Stimulated activated CD4-positive, alpha-beta T cell treated with anti-CD3 and anti-CD28 coated beads, Interleukin-12 subunit alpha, Interleukin-12 subunit beta, amount 100 ng/mL, for 4 hours (primary cell): ENCODE data around the gene SMARCAL1.

Experiments used
- DNase-seq: peaks from one replicate; pipeline ENCODE4 v3.0.0-alpha.2; 2020

SMARCAL1 gene

DNA sequence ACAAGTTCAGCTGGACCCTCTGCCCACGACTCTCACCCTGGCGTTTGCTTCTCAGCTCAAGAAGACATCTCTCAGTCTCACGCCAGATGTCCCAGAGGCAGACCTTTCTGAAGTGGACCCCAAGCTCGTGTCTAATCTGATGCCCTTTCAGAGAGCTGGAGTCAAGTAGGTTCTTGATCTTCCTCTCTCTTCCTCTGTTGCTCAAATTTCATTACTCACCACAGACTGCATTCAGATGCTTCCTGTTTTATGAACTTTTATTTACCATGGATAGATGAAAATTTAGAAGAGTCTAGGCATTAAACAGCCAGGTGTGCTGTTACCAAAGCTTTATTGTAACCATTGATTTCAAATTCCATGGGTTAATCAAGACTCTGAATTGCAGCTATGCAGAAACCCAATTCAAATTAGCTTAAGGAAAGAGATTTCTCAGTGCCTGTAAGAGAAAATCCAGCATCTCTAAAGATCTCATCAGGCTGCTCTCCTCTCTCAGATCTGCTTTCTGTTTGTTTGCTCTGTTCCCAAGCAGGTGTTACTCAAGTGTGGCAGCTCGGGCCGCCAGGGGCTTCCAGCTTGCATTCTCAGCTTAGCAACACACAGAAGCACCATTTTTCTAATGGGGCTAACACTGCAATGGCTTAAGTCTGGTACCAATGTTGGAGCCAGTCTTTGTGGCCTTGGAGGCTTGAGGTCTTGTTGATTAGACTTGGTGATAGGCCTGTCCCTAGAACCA is 16.5 kb downstream of the SMARCAL1 start:
- DNase-seq: no peak

DNA sequence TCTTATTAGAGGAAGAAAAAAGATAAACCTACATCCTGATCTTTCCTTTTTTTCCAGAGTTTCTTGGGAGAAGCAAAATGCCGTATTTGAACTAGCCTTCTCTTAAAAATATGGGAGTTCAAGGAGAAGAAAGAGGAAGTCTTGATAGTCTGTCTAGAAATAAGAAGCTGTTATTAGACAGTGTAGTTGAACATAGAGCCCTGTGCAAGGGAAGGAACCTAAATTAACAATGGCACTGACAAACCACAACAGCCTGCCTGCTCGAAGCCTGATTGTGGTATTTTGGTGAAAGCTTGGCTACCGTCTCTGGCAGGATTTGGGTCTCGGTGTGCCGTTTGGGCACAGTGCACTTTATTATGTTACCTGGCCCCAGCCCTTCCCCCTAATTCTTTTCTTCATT is 17.1 kb downstream of the SMARCAL1 start:
- DNase-seq: no peak

- no peak for DNase-seq
Observed at GRCh38 chr2:216430811-216431530, 18.7 kb downstream of the SMARCAL1 start.

GRCh38 chr2:216431531-216431856 is 19.2 kb downstream of the SMARCAL1 start:
- no peak for DNase-seq

DNA sequence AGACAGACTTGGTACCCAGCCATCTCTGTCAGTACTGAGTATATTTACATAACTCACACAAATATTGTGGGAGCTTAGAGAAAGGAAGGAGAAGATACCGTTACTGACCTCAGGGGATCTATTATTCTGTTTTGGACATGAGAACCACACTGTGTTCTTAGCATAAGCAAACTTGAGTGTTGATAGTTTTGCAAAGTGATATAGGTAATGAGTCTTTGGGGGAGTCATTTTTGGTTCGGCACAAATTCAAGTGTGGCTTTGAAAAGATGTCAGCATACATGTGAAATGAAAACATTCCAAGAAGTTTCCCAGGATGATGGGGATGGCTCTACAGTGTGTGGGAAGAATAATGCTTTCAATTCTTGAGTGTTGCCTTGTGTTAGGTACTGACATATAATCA is 24.1 kb downstream of the SMARCAL1 start:
- no peak for DNase-seq

DNA sequence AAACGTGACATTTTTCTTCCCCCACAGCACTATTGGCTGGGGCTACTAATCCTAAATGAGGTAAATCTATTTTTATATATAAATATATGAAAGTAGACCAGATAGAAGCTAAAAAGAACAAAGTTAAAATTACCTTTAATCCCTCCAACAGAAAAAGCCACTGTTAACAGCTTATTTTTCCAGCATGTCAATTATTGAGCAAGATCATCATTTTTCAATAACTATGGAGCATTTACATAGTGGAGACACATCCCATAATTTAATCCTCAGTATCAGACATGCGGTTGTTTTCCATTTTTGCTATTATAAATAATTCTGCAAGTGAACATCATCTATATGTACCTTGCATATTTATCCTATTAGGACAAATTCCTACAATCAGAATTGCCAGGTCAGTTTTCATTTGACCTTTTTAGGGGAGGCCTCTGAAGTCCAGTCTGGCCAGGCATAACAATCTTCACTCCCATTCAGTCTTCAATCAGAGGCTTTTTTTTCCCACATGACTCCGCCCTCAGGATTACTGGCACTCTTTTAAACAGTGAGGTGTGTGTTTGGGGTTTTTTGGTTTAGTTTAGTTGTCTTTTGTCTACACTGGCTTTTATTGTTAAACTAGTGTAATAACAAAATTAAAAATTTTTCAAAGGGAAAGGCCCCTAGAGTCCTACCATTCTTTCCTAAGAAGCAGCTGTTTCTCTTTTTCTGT is 29.2 kb downstream of the SMARCAL1 start:
- no peak for DNase-seq

- DNase-seq: no peak
Observed at GRCh38 chr2:216445501-216445900, 33.2 kb downstream of the SMARCAL1 start.

DNA sequence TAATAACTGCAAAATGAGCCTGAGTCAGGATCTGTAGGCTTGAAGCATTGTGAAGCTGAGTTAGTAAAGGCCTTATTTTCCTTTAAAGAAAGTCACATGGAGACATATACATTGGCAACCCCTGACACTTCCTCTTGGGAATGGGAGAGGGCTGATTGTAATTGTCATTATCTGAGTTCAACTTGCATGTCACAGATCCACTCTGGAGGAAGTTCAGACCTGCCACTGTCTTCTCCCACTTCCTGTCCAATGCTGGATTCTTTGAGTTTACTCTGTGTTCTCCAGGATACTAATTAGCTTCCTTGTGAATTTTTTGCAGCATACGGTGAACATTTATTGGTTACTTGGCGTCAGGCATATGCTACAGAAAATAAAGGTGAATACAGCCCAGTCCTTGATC is 34.1 kb downstream of the SMARCAL1 start:
- no peak for DNase-seq

- DNase-seq: no peak
Observed at GRCh38 chr2:216447293-216447692, 35.0 kb downstream of the SMARCAL1 start.

- no peak for DNase-seq
Observed at GRCh38 chr2:216448829-216449228, 36.5 kb downstream of the SMARCAL1 start.

DNA sequence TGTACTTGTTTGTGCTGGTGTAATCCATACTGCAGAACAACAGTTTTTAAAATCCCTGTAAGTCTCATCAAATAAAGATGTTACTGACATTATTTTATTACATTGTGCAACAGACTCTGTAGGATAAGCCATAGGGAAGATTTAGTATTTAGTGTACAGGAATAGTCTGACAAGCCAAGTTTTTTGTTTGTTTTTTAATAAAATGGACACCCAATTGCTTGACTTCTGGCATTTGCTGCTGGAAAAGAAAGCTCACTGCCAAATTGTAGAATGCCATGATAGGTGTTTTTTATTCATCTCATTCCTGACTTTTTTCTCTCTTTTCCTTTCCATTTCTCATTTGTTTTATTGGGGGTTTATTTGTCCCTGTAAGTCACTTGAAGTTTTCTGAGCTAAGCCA is 38.1 kb downstream of the SMARCAL1 start:
- DNase-seq: no peak

GRCh38 chr2:216450784-216451183 is 38.5 kb downstream of the SMARCAL1 start:
- DNase-seq: no peak

DNA sequence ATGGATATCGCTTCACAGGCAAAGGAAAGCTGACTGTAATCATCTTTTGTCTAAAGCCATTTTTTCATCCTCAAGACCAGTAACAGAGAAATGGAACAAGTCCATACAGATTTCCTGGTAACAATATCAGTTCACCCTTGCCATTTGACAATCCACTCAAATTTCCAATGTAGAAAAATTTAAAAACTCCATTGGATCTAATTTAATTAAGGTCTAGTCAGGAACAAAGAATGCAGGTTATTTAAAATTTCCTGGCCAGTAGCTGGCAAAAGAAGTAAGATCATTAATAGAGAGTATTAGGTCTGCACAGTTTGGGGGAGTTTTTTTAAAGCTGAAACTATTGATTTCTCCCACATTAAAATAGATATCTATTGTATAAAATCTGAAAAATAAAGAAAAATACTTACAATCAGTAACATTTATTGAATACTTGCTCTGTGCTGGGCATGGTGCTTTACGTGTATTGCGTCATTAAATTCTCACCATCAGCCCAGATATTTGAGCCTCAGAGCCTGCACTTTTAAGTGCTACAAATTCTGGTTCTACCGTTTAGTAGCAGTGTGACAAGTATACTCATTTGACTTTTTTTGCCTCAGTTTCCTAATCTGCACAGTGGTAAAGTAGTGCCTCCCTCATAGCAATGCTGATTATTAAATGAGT is 41.8 kb downstream of the SMARCAL1 start:
- DNase-seq: no peak

GRCh38 chr2:216463148-216463547 is 50.9 kb downstream of the SMARCAL1 start:
- DNase-seq: no peak

DNA sequence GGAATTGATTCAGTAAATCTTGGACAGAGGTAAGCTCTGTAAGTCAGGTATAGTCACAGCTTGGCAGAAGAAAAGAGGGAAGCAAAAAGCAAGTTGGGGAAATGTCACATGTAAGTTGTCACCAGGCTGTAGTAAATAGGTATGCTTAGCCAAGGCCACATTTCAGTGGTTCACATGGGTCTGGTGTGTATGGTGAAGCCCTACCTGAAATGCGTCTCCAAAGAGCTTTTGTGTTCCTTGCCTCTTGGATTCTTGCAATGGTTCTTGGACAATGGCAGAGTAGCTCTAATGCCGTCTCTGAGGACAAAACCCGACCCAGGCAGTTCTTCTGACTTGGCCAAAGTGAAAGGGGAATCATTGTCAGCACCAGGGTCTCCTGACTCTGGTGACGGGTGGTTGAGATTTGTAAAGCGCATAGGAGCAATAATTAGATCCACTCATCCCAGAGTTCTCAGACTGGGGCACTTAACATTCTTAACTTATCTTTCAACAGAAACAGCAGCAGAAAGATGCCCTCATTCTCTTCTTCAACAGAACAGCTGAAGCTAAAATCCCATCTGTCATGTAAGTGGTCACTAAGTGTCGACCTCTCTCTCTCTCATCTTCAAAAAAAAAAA is 51.9 kb downstream of the SMARCAL1 start:
- DNase-seq: no peak

GRCh38 chr2:216465579-216466195 is 53.4 kb downstream of the SMARCAL1 start:
- no peak for DNase-seq

DNA sequence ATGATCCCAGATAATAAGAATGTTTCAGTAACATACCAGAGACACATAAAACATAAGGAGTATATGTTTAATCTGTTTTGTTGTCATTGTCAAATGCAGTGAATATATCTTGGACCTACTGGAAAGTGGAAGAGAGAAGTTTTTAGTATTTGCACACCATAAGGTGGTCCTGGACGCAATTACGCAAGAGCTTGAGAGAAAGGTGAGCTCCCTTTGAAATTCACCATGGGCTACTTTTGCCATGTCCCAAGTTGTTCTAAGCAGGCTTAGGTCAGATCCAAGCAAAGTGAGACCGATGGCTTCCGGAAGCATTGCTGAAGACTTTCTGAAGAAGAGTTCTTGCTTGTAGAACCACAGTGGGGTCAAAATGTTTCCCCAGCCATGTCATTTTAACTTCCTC is 55.6 kb downstream of the SMARCAL1 start:
- no peak for DNase-seq

GRCh38 chr2:216469661-216470060 is 57.4 kb downstream of the SMARCAL1 start:
- DNase-seq: no peak

- no peak for DNase-seq
Observed at GRCh38 chr2:216473187-216473586, 60.9 kb downstream of the SMARCAL1 start.

- no peak for DNase-seq
Observed at GRCh38 chr2:216474925-216475670, 62.8 kb downstream of the SMARCAL1 start.

- DNase-seq: no peak
Observed at GRCh38 chr2:216475767-216476166, 63.5 kb downstream of the SMARCAL1 start.
